ENCODE data around the gene FGF10.

The FGF10 gene

DNA sequence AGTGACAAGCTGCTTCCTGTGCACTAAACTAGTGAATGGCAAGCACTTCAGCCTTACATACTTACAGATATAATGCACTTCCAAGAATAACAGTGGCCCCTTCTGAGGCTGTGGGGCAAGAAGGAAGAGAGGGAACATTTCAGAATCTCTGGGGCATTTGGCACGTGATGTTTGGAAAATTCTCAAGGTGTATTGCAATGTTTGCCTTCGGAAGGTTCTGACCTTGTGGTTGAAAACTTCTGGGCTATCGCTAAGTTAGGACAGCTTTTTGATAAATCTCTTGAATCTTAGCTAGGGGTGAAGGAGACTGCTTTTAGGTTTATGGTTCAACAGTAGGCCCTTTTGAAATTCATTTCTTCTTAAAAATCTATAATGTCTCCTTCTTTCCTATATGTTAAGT, 7.1 kb upstream of the FGF10 start:
- Histone ChIP-seq H3K4me2 (ENCODE audit: low read depth, low read length) (no peak overlapping the region), H3K9me2 (replicated peaks; ENCODE audit: insufficient read depth, low read length) (no peaks in the 10 kb centered on the region), H3K4me3 (ENCODE audit: low read length) (no peak overlapping the region), H3K27me3 (replicated peaks; ENCODE audit: insufficient read depth, low read length) (no peaks in the 10 kb centered on the region), H3F3A (ENCODE audit: insufficient read depth, low read length) (no peaks in the 10 kb centered on the region), H3K79me2 (ENCODE audit: low read length) (no peaks in the 10 kb centered on the region), H3K4me1 (ENCODE audit: low read length) (no peaks in the 10 kb centered on the region), H3K9me3 (replicated peaks; ENCODE audit: insufficient read depth, low read length) (no peaks in the 10 kb centered on the region), H4K20me1 (ENCODE audit: insufficient read depth, low read length) (no peaks in the 10 kb centered on the region), H3K27ac (ENCODE audit: low read length) (no peak overlapping the region), H3K9ac (ENCODE audit: low read length) (no peak overlapping the region), H3K36me3 (replicated peaks; ENCODE audit: insufficient read depth, low read length) (no peaks in the 10 kb centered on the region), H2AFZ (ENCODE audit: low read length) (no peak overlapping the region)
- DNase-seq = no peak
- TF ChIP-seq EZH2phosphoT487 (IDR thresholded peaks at IDR 0.05; ENCODE audit: low read length) = no peak
- TF ChIP-seq, protein P1, sequence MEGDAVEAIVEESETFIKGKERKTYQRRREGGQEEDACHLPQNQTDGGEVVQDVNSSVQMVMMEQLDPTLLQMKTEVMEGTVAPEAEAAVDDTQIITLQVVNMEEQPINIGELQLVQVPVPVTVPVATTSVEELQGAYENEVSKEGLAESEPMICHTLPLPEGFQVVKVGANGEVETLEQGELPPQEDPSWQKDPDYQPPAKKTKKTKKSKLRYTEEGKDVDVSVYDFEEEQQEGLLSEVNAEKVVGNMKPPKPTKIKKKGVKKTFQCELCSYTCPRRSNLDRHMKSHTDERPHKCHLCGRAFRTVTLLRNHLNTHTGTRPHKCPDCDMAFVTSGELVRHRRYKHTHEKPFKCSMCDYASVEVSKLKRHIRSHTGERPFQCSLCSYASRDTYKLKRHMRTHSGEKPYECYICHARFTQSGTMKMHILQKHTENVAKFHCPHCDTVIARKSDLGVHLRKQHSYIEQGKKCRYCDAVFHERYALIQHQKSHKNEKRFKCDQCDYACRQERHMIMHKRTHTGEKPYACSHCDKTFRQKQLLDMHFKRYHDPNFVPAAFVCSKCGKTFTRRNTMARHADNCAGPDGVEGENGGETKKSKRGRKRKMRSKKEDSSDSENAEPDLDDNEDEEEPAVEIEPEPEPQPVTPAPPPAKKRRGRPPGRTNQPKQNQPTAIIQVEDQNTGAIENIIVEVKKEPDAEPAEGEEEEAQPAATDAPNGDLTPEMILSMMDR (IDR thresholded peaks at IDR 0.05; ENCODE audit: low read length) = no peak
- no peak for TF ChIP-seq EZH2 (optimal IDR thresholded peaks at IDR 0.05; ENCODE audit: low read depth, low read length)

DNA sequence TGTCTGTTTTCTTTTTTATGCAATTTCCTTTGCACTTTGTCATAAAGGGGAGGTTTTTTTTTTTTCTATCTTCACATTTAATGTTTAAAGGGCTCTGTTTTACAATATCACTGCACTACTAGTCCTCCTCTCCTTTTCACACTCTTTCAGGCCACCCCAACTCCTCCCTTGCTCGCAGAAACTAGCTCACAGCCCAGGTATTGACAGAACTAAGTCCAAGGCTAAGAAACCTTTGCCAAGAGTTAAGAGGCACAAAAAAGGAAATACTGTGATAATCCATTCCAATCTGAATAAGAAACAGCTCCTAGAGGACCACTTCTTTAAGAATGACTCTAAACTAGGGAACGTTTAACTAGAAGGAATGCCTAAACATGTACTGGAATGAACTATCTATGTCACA, 1.1 kb upstream of the FGF10 start:
- Histone ChIP-seq H3K9me3 (replicated peaks; ENCODE audit: insufficient read depth, low read length) (no peaks in the 10 kb centered on the region), H3K79me2 (ENCODE audit: low read length) (no peaks in the 10 kb centered on the region), H2AFZ (ENCODE audit: low read length) (no peak overlapping the region), H3K4me3 (ENCODE audit: low read length) (no peak overlapping the region), H4K20me1 (ENCODE audit: insufficient read depth, low read length) (no peaks in the 10 kb centered on the region), H3K27ac (ENCODE audit: low read length) (no peak overlapping the region), H3K9ac (ENCODE audit: low read length) (no peak overlapping the region), H3K4me1 (ENCODE audit: low read length) (no peaks in the 10 kb centered on the region), H3K9me2 (replicated peaks; ENCODE audit: insufficient read depth, low read length) (no peaks in the 10 kb centered on the region), H3K36me3 (replicated peaks; ENCODE audit: insufficient read depth, low read length) (no peaks in the 10 kb centered on the region), H3F3A (ENCODE audit: insufficient read depth, low read length) (no peaks in the 10 kb centered on the region), H3K27me3 (replicated peaks; ENCODE audit: insufficient read depth, low read length) (no peaks in the 10 kb centered on the region), H3K4me2 (ENCODE audit: low read depth, low read length) (no peak overlapping the region)
- TF ChIP-seq EZH2 (optimal IDR thresholded peaks at IDR 0.05; ENCODE audit: low read depth, low read length) = no peak
- TF ChIP-seq EZH2phosphoT487 (IDR thresholded peaks at IDR 0.05; ENCODE audit: low read length) = no peak
- TF ChIP-seq, protein P1 (IDR thresholded peaks at IDR 0.05; ENCODE audit: low read length) = no peak
- no peak for DNase-seq

DNA sequence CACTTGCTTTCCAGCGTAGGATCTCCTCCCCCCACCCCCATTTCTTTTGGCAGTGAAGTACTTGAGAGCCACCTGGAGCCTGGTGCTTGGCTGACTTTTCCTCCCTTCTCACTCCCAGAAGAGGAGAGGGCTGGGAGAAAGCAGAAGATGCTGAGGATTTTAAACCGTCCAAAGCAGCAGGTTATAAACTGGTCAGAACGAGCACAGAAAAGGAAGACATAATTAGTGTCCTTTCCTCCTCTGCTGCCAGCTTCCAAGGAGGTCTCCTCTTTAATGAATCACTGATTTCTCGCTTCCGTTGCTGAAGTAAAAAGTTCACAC, 563 bp upstream of the FGF10 start:
- H3K4me2 ChIP-seq (ENCODE audit: low read depth, low read length) = peak overlapping the region; percentile 58
- H3K36me3 ChIP-seq (replicated peaks; ENCODE audit: insufficient read depth, low read length) = no peaks in the 10 kb centered on the region
- peak overlapping the region; percentile 58 for H3K4me3 ChIP-seq (ENCODE audit: low read length)
- TF ChIP-seq, protein P1 (IDR thresholded peaks at IDR 0.05; ENCODE audit: low read length) = no peak
- no peak for TF ChIP-seq EZH2 (optimal IDR thresholded peaks at IDR 0.05; ENCODE audit: low read depth, low read length)
- no peak for TF ChIP-seq EZH2phosphoT487 (IDR thresholded peaks at IDR 0.05; ENCODE audit: low read length)
- no peaks in the 10 kb centered on the region for H3K27me3 ChIP-seq (replicated peaks; ENCODE audit: insufficient read depth, low read length)
- H2AFZ ChIP-seq (ENCODE audit: low read length) = peak overlapping the region; percentile 59; the same call in 1 of the 2 replicates
- H3K79me2 ChIP-seq (ENCODE audit: low read length) = no peaks in the 10 kb centered on the region
- no peak for DNase-seq
- H3F3A ChIP-seq (ENCODE audit: insufficient read depth, low read length) = no peaks in the 10 kb centered on the region
- H3K27ac ChIP-seq (ENCODE audit: low read length) = no peak overlapping the region
- no peak overlapping the region for H3K9ac ChIP-seq (ENCODE audit: low read length)
- no peaks in the 10 kb centered on the region for H4K20me1 ChIP-seq (ENCODE audit: insufficient read depth, low read length)
- H3K9me3 ChIP-seq (replicated peaks; ENCODE audit: insufficient read depth, low read length) = no peaks in the 10 kb centered on the region
- no peaks in the 10 kb centered on the region for H3K4me1 ChIP-seq (ENCODE audit: low read length)
- H3K9me2 ChIP-seq (replicated peaks; ENCODE audit: insufficient read depth, low read length) = no peaks in the 10 kb centered on the region
